Right lobe of liver (tissue), 6 donors: ENCODE data around the gene CD2AP. TPM values are rescaled to one million over a fixed set of nuclear protein-coding genes. Genes with fewer than 3 reads are reported as not detected.

Source experiments
- ATAC-seq, 4 donors: fragments of 200-7000 bp; cut with Tn5 transposase; one replicate each; pipeline ENCODE4 v1.9.1; 2020; ENCODE audit warnings: mild to moderate bottlenecking in 4 of 4, moderate library complexity in 4 of 4
- DNase-seq, 3 donors: peaks; one replicate each; pipeline ENCODE4 v3.0.0-alpha.2; 2020
- H3K27ac ChIP-seq, 3 donors: fragments of 200-600 bp; one replicate each; pipeline ENCODE4 v1.8.0; 2022
- H3K27me3 ChIP-seq, 2 donors: fragments of 200-600 bp; one replicate each; pipeline ENCODE4 v1.8.0; 2022
- H3K36me3 ChIP-seq, 4 donors: fragments of 200-600 bp; sonication (generic) in 1 of 4; one replicate each; pipeline versions ENCODE4 v1.5.1 to v1.8.0; 2017 to 2022; ENCODE audit warnings: control low read depth in 1 of 4
- H3K4me1 ChIP-seq, 4 donors: fragments of 200-600 bp; sonication (generic) in 1 of 4; one replicate each; pipeline versions ENCODE4 v1.5.1 to v1.8.0; 2017 to 2022; ENCODE audit warnings: control low read depth in 1 of 4
- H3K4me3 ChIP-seq, 3 donors: fragments of 200-600 bp; one replicate each; pipeline ENCODE4 v1.8.0; 2022
- H3K9me3 ChIP-seq, 4 donors: fragments of 200-600 bp; sonication (generic) in 1 of 4; one replicate each; pipeline versions ENCODE4 v1.5.1 to v1.8.0; 2017 to 2022; ENCODE audit warnings: control low read depth in 1 of 4
- CTCF ChIP-seq, 4 donors: fragments of 200-600 bp in 3 of 4; fragments of 450-650 bp in 1 of 4; IDR thresholded peaks; one replicate each; pipeline versions ENCODE4 v1.5.1 to v1.8.0; 2016 to 2022; ENCODE audit warnings: antibody characterized with exemption in 4 of 4, mild to moderate bottlenecking in 2 of 4
- POLR2A ChIP-seq: fragments of 450-650 bp; IDR thresholded peaks from one replicate; pipeline ENCODE4 v1.6.1; 2017; ENCODE audit warnings: antibody characterized with exemption, mild to moderate bottlenecking
- WGBS: methylation state at CpG from one replicate; pipeline ENCODE4 v1.1.6; 2018; ENCODE audit warnings: low coverage, low lambda C conversion rate; ENCODE audit not compliant: insufficient coverage; ENCODE audit errors: missing lambda C conversion rate; 5-methylcytosine and 5-hydroxymethylcytosine counted together
- intact Hi-C, 2 donors: fragments of 100-400 bp; cut with DNase I; formaldehyde crosslinking; loops; one replicate each; pipeline versions ENCODE4 v1.11.2 to v1.14.1; 2022
- total RNA-seq, 6 experiments: library from RNA; depleted of rRNA in 2 of 6; stranded (reverse); fragments of >200 nt in 2 of 6; fragmentation: NEBNext Ultra II Directional in 3 of 6; extraction: Animal tissue kit (Norgen Biotek cat#: 25700) in 3 of 6; gene quantifications; one replicate each; pipeline versions ENCODE4 v1.1.0 to v1.2.4, GENCODE V29; 2016 to 2023
- donor health status: DM: no; HTN: yes; CAD: no.
- donor health status: DM: no; HTN: no; CAD: no.
- donor health status: DM: no; HTN: no; CAD: no.
- donor health status: DM: no; HTN: yes; CAD: no.
- donor health status: DM: no; HTN: yes; CAD: no.

Gene CD2AP
- total RNA-seq, 6 experiments from 2014 or later: 12.0 to 24.8 (median 15.1) TPM

DNA sequence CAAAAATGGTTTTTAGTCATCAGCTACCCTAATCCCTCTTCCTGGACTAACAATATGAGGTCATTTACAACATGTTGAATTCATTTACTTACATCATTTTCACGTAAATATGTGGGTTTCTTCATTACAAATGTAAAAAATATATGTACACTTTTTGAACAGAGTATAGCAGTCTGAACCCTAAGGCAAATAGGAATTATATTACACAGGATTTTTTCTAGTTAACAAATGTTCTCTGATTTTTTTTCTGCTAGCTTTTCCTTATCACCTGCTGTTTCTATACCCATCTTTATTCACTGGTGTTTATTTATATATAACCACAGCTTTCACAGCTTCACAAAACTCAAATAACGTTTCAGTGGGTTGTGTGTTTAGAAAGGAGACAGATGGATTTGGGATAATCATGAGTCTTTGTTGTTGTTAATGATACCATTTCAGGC, 21.0 kb upstream of the CD2AP start:
- H3K9me3 ChIP-seq: no peaks in the 10 kb centered on the region
- TF ChIP-seq POLR2A (no peak), CTCF (IDR thresholded peaks at IDR 0.05) (no peak)
- H3K27ac ChIP-seq: no peak overlapping the region
- H3K4me1 ChIP-seq: peaks cover 0 to 31% (median 8%) of the 10 kb centered on the region in 4 donors
- H3K27me3 ChIP-seq: no peaks in the 10 kb centered on the region
- DNase-seq (no peak), ATAC-seq (no peak)
- 75% methylated on average over 2 of the region's 2 CpGs for WGBS
- H3K4me3 ChIP-seq: no peak overlapping the region
- intact Hi-C loops: no loop called here
- H3K36me3 ChIP-seq: no peaks in the 10 kb centered on the region

DNA sequence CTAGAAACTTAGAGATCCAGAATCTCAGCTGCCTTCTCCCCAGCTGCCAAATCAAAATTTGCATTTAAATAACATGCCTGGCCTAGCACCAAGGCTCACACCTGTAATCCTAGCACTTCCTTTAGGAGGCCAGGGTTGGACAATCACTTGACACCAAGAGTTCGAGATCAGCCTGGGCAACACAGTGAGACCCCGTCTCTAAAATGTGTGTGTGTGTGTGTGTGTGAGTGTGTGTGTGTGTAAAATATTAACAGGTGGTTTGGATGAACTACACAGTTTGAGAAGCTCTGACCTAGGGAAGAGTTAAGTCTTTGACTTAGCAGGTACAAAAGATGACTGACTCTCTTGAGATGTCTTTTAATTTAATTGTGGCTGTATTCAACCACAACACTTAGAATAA, 20.2 kb upstream of the CD2AP start:
- Histone ChIP-seq H3K9me3 (no peaks in the 10 kb centered on the region), H3K36me3 (no peaks in the 10 kb centered on the region), H3K27ac (no peak overlapping the region), H3K27me3 (no peaks in the 10 kb centered on the region), H3K4me1 (peaks cover 0 to 31% (median 10%) of the 10 kb centered on the region in 4 donors), H3K4me3 (no peak overlapping the region)
- intact Hi-C loops: no loop called here
- DNase-seq (no peak), ATAC-seq (no peak)
- WGBS: 100% methylated on average over 2 of the region's 2 CpGs
- TF ChIP-seq CTCF (IDR thresholded peaks at IDR 0.05) (no peak), POLR2A (no peak)

DNA sequence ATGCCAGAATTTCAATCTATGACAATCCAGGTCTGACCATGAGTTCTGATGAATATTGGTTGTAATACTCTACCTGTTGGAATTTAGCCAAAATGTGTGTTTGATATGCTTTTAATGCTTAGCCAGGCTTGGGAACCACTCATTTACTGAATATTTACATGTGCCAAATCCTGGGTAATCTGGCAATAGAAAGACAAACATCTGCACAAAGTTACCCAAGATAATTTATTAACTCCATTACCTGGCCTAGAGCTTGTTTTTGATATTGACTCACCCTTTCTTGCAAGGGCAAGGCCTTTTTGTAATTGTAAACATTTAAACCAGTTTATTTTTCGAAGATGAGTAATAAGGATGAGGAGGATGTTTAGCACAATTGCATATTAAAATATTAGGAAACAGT, 13.5 kb upstream of the CD2AP start:
- H3K4me3 ChIP-seq: no peak overlapping the region
- intact Hi-C loops: no loop called here
- peak overlapping the region in 1 of 3 donors; percentile 31 for H3K27ac ChIP-seq
- DNase-seq (no peak), ATAC-seq (peak; percentile 60 to 74 (median 66))
- WGBS: 32% methylated on average over 1 of the region's 1 CpG
- H3K9me3 ChIP-seq: no peaks in the 10 kb centered on the region
- peaks cover 0 to 32% (median 12%) of the 10 kb centered on the region in 4 donors for H3K4me1 ChIP-seq
- no peaks in the 10 kb centered on the region for H3K27me3 ChIP-seq
- H3K36me3 ChIP-seq: no peaks in the 10 kb centered on the region
- no peak for TF ChIP-seq POLR2A

GRCh38 chr6:47465117-47465516, 12.5 kb upstream of the CD2AP start:
- no peak for DNase-seq
- no peak for TF ChIP-seq CTCF (IDR thresholded peaks at IDR 0.05)
- no peak for TF ChIP-seq POLR2A
- intact Hi-C loops: no loop called here
- Histone ChIP-seq H3K9me3 (no peaks in the 10 kb centered on the region), H3K4me1 (peaks cover 0 to 26% (median 7%) of the 10 kb centered on the region in 4 donors), H3K27ac (no peak overlapping the region), H3K36me3 (no peaks in the 10 kb centered on the region), H3K27me3 (no peaks in the 10 kb centered on the region), H3K4me3 (no peak overlapping the region)
- ATAC-seq: no peak
- 75% methylated on average over 1 of the region's 1 CpG for WGBS

DNA sequence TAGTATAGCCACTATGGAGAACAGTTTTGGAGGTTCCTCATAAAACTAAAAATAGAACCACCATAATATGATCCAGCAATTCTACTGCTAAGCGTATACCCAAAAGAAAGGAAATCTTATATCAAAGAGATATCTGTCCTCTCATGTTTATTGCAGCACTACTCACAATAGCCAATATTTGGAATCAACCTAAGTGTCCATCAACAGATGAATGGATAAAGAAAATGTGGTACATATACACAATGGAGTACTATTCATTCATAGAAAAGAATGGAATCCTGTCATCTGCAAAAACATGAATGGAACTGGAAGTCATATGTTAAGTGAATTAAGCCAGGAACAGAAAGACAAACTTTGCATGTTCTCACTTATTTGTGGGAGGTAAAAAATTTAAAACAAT, 5.7 kb upstream of the CD2AP start:
- no peak for TF ChIP-seq POLR2A
- no peak for TF ChIP-seq CTCF (IDR thresholded peaks at IDR 0.05)
- Histone ChIP-seq H3K36me3 (no peaks in the 10 kb centered on the region), H3K4me1 (peaks cover 0 to 5% (median 0%) of the 10 kb centered on the region in 4 donors), H3K27me3 (no peaks in the 10 kb centered on the region), H3K27ac (no peak overlapping the region), H3K9me3 (no peaks in the 10 kb centered on the region), H3K4me3 (no peak overlapping the region)
- intact Hi-C loops: no loop called here
- ATAC-seq (no peak), DNase-seq (no peak)
- WGBS: 86% methylated on average over 1 of the region's 1 CpG
